ENCODE data around the gene GRM7. TPM values are rescaled to one million over a fixed set of nuclear protein-coding genes. Genes with fewer than 3 reads are reported as not detected.

GRM7 gene
- total RNA-seq, 2 donors from 2014 or later = 0.33 to 1.3 TPM

GRCh38 chr3:7038394-7038793 is 177.5 kb downstream of the GRM7 start:
- 48 to 61% methylated on average over 4 of the region's 4 CpGs for WGBS, 2 donors
- Histone ChIP-seq H3K27ac (no peak overlapping the region), H3K9me3 (no peaks in the 10 kb centered on the region), H3K36me3 (replicated peaks in 1 of 2; ENCODE audit: insufficient read depth in 1 of 2, low read depth in 2 of 2) (no peaks in the 10 kb centered on the region), H3K27me3 (no peaks in the 10 kb centered on the region), H3K4me3 (no peak overlapping the region), H3K4me1 (no peaks in the 10 kb centered on the region)
- no peak for ATAC-seq
- intact Hi-C loops (cut with DNase I) = no loop called here
- DNase-seq = no peak
- TF ChIP-seq CTCF (IDR thresholded peaks at IDR 0.05) = no peak
- no peak for TF ChIP-seq POLR2A (IDR thresholded peaks at IDR 0.05)

- Histone ChIP-seq H3K4me1 (no peaks in the 10 kb centered on the region), H3K27me3 (no peaks in the 10 kb centered on the region), H3K36me3 (replicated peaks in 1 of 2; ENCODE audit: insufficient read depth in 1 of 2, low read depth in 2 of 2) (no peaks in the 10 kb centered on the region), H3K9me3 (no peaks in the 10 kb centered on the region), H3K4me3 (no peak overlapping the region), H3K27ac (no peak overlapping the region)
- DNase-seq (no peak), ATAC-seq (no peak)
- intact Hi-C loops (cut with DNase I) = no loop called here
- WGBS, 2 donors = 48 to 67% methylated on average over 1 of the region's 1 CpG
- no peak for TF ChIP-seq CTCF (IDR thresholded peaks at IDR 0.05)
Observed at GRCh38 chr3:7062714-7063113, 201.8 kb downstream of the GRM7 start.

- ATAC-seq (no peak), DNase-seq (no peak)
- WGBS, 2 donors = 73 to 76% methylated on average over 6 of the region's 6 CpGs
- Histone ChIP-seq H3K9me3 (no peaks in the 10 kb centered on the region), H3K36me3 (replicated peaks in 1 of 2; ENCODE audit: insufficient read depth in 1 of 2, low read depth in 2 of 2) (no peaks in the 10 kb centered on the region), H3K27me3 (no peaks in the 10 kb centered on the region), H3K4me1 (no peaks in the 10 kb centered on the region), H3K27ac (no peak overlapping the region), H3K4me3 (no peak overlapping the region)
- intact Hi-C loops (cut with DNase I) = no loop called here
- TF ChIP-seq CTCF (IDR thresholded peaks at IDR 0.05) = no peak
Observed at GRCh38 chr3:7070461-7070860, 209.5 kb downstream of the GRM7 start.

- TF ChIP-seq CTCF (IDR thresholded peaks at IDR 0.05) = no peak
- TF ChIP-seq POLR2A (IDR thresholded peaks at IDR 0.05) = no peak
- no peaks in the 10 kb centered on the region for H3K36me3 ChIP-seq (replicated peaks in 1 of 2; ENCODE audit: insufficient read depth in 1 of 2, low read depth in 2 of 2)
- intact Hi-C loops (cut with DNase I) = no loop called here
- H3K27me3 ChIP-seq = no peaks in the 10 kb centered on the region
- H3K4me3 ChIP-seq = no peak overlapping the region
- DNase-seq = no peak
- WGBS, 2 donors = 77 to 79% methylated on average over 3 of the region's 3 CpGs
- H3K9me3 ChIP-seq = no peaks in the 10 kb centered on the region
- no peaks in the 10 kb centered on the region for H3K4me1 ChIP-seq
- no peak for ATAC-seq
- H3K27ac ChIP-seq = no peak overlapping the region
Observed at GRCh38 chr3:7074217-7074616, 213.3 kb downstream of the GRM7 start.

GRCh38 chr3:7075117-7075516 is 214.2 kb downstream of the GRM7 start:
- no peaks in the 10 kb centered on the region for H3K27me3 ChIP-seq
- H3K9me3 ChIP-seq = no peaks in the 10 kb centered on the region
- H3K4me1 ChIP-seq = no peaks in the 10 kb centered on the region
- TF ChIP-seq CTCF (IDR thresholded peaks at IDR 0.05) (no peak), POLR2A (IDR thresholded peaks at IDR 0.05) (no peak)
- H3K27ac ChIP-seq = no peak overlapping the region
- ATAC-seq (no peak), DNase-seq (no peak)
- intact Hi-C loops (cut with DNase I) = no loop called here
- H3K4me3 ChIP-seq = no peak overlapping the region
- WGBS, 2 donors = 28 to 50% methylated on average over 1 of the region's 1 CpG
- H3K36me3 ChIP-seq (replicated peaks in 1 of 2; ENCODE audit: insufficient read depth in 1 of 2, low read depth in 2 of 2) = no peaks in the 10 kb centered on the region

Data from body of pancreas (tissue), 4 donors.